ENCODE results near the gene OPA1.

DNA sequence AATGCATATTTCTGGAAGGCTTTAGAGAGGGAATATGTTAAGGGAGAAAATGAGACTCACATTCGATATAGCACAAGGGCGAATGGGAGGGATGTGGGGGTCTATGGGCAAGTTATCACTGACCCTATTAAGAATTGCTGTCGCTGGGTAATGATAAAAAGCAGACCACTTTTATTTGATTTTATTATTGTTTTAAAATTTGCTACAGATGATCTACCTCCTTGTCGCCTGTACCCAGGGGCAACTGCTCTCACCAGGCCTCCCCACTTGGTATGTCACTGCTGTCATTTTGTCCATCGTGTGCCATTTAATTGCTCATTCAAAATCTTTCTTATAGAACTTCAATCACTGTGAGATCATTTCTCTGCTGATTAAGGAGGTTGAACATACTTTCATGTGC is 153.8 kb downstream of the OPA1 start:
- TF ChIP-seq YY1 (IDR thresholded peaks at IDR 0.05; ENCODE audit: insufficient read depth, insufficient read length) (no peak), SUZ12 (IDR thresholded peaks at IDR 0.05; ENCODE audit: extremely low read depth, insufficient read depth, insufficient read length) (no peak), ZNF274 (IDR thresholded peaks at IDR 0.05; ENCODE audit: low read depth, low read length) (no peak)
